Measurements from ENCODE around the gene GDPD5. TPM values are rescaled to one million over a fixed set of nuclear protein-coding genes. Genes with fewer than 3 reads are reported as not detected.

GDPD5 gene
- total and polyA plus RNA-seq, 9 of the 15 experiments (the other 6 are each of a cell fraction or from before 2014, with no cell fraction given), result 0.32 to 27.3 (median 8.0) TPM

DNA sequence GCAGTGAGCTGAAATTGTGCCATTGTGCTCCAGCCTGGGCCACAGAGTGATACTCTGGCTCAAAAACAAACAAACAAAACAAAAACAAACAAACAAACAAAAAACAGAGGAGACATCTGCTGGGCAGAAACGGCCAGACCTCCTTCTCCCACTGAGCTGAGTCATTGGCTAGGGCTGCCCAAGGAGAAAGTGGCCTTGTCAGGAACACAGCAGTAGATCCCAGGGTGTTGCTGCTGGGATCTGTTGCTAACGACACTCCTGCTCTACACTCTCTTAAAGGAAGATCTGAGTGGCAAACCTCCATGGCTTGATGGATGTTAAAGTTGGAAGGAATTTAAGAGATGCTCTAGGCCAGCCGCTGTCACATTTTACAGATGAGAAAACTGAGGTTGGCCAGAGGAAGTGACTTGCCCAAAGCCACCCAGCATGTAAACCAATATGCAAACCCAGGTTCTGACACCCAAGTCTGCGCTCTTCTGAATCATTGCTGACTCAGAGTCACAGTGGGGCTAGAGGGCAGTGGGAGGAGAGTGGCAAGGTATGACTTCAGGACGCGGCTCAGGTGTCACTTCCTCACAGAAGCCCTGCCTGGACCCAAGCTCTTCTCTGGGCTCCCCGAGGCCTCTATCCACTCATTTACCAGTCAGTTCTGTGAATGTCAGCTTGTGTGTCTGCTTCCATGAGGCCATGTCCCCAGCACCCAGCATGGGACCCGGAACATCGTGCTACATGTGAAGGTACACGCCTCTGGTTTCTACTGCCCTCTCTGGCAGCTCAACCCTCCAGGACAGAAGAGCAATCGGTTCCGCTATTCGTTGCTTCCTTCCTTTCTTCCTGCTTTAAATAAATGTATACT, 11.3 kb upstream of the GDPD5 start (continued):
- TF ChIP-seq, protein P1, sequence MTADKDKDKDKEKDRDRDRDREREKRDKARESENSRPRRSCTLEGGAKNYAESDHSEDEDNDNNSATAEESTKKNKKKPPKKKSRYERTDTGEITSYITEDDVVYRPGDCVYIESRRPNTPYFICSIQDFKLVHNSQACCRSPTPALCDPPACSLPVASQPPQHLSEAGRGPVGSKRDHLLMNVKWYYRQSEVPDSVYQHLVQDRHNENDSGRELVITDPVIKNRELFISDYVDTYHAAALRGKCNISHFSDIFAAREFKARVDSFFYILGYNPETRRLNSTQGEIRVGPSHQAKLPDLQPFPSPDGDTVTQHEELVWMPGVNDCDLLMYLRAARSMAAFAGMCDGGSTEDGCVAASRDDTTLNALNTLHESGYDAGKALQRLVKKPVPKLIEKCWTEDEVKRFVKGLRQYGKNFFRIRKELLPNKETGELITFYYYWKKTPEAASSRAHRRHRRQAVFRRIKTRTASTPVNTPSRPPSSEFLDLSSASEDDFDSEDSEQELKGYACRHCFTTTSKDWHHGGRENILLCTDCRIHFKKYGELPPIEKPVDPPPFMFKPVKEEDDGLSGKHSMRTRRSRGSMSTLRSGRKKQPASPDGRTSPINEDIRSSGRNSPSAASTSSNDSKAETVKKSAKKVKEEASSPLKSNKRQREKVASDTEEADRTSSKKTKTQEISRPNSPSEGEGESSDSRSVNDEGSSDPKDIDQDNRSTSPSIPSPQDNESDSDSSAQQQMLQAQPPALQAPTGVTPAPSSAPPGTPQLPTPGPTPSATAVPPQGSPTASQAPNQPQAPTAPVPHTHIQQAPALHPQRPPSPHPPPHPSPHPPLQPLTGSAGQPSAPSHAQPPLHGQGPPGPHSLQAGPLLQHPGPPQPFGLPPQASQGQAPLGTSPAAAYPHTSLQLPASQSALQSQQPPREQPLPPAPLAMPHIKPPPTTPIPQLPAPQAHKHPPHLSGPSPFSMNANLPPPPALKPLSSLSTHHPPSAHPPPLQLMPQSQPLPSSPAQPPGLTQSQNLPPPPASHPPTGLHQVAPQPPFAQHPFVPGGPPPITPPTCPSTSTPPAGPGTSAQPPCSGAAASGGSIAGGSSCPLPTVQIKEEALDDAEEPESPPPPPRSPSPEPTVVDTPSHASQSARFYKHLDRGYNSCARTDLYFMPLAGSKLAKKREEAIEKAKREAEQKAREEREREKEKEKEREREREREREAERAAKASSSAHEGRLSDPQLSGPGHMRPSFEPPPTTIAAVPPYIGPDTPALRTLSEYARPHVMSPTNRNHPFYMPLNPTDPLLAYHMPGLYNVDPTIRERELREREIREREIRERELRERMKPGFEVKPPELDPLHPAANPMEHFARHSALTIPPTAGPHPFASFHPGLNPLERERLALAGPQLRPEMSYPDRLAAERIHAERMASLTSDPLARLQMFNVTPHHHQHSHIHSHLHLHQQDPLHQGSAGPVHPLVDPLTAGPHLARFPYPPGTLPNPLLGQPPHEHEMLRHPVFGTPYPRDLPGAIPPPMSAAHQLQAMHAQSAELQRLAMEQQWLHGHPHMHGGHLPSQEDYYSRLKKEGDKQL (CRISPR knock-in tag; IDR thresholded peaks at IDR 0.05; ENCODE audit: borderline replicate concordance), result no peak
- TF ChIP-seq PHB (CRISPR knock-in tag; IDR thresholded peaks at IDR 0.05) (no peak), ZNF384 (IDR thresholded peaks at IDR 0.05; ENCODE audit: low read depth, low read length) (no peak), HLTF (IDR thresholded peaks at IDR 0.05) (0 out of 2 replicates have a peak, but pooled peaks have one; percentile 50), ARHGAP35 (IDR thresholded peaks at IDR 0.05; ENCODE audit: partially characterized antibody) (no peak), PCBP2 (IDR thresholded peaks at IDR 0.05; ENCODE audit: low read depth, low read length, poor library complexity, severe bottlenecking) (no peak), STAT5A (IDR thresholded peaks at IDR 0.05; ENCODE audit: borderline replicate concordance, low read length) (no peak), CREB3 (tag; conservative IDR thresholded peaks at IDR 0.05; ENCODE audit: low read depth) (no peak; the same call in 1 of the 2 replicates), MTA3 (IDR thresholded peaks at IDR 0.05; ENCODE audit: borderline replicate concordance) (no peak; the same call in 1 of the 2 replicates), PHF20 (IDR thresholded peaks at IDR 0.05; ENCODE audit: partially characterized antibody) (no peak), OTX1 (CRISPR knock-in tag; IDR thresholded peaks at IDR 0.05) (no peak), FOXJ3 (CRISPR knock-in tag; IDR thresholded peaks at IDR 0.05) (no peak), SMAD1 (IDR thresholded peaks at IDR 0.05; ENCODE audit: low read depth, low read length, partially characterized antibody) (no peak), POLR2G (IDR thresholded peaks at IDR 0.05; ENCODE audit: low read depth, low read length) (no peak), E2F3 (CRISPR knock-in tag; IDR thresholded peaks at IDR 0.05) (no peak), ZNF75A (CRISPR knock-in tag; IDR thresholded peaks at IDR 0.05) (no peak)
- TF ChIP-seq, protein P2, sequence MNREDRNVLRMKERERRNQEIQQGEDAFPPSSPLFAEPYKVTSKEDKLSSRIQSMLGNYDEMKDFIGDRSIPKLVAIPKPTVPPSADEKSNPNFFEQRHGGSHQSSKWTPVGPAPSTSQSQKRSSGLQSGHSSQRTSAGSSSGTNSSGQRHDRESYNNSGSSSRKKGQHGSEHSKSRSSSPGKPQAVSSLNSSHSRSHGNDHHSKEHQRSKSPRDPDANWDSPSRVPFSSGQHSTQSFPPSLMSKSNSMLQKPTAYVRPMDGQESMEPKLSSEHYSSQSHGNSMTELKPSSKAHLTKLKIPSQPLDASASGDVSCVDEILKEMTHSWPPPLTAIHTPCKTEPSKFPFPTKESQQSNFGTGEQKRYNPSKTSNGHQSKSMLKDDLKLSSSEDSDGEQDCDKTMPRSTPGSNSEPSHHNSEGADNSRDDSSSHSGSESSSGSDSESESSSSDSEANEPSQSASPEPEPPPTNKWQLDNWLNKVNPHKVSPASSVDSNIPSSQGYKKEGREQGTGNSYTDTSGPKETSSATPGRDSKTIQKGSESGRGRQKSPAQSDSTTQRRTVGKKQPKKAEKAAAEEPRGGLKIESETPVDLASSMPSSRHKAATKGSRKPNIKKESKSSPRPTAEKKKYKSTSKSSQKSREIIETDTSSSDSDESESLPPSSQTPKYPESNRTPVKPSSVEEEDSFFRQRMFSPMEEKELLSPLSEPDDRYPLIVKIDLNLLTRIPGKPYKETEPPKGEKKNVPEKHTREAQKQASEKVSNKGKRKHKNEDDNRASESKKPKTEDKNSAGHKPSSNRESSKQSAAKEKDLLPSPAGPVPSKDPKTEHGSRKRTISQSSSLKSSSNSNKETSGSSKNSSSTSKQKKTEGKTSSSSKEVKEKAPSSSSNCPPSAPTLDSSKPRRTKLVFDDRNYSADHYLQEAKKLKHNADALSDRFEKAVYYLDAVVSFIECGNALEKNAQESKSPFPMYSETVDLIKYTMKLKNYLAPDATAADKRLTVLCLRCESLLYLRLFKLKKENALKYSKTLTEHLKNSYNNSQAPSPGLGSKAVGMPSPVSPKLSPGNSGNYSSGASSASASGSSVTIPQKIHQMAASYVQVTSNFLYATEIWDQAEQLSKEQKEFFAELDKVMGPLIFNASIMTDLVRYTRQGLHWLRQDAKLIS (CRISPR knock-in tag; IDR thresholded peaks at IDR 0.05), result no peak
